Osteoblast (primary cell): ENCODE data around the gene KRT33B. TPM values are rescaled to one million over a fixed set of nuclear protein-coding genes. Genes with fewer than 3 reads are reported as not detected.

Experiments
- DNase-seq: peaks from one replicate; pipeline ENCODE4 v3.0.0; 2011; ENCODE audit warnings: low spot score, mixed read lengths; ENCODE audit not compliant: insufficient read length; ENCODE audit errors: missing footprints
- H2AFZ ChIP-seq: 2 replicates; pipeline ENCODE4 v1.6.0; 2011; ENCODE audit warnings: mild to moderate bottlenecking, low read length
- H3K27ac ChIP-seq: 2 replicates; pipeline ENCODE4 v1.5.1; 2011; ENCODE audit warnings: mild to moderate bottlenecking, low read depth, low read length, moderate library complexity
- H3K27me3 ChIP-seq: 2 replicates; pipeline ENCODE4 v1.6.0; 2012; ENCODE audit warnings: mild to moderate bottlenecking, control low read depth, inconsistent platforms, low read length, moderate library complexity; ENCODE audit not compliant: insufficient read depth
- H3K36me3 ChIP-seq: 2 replicates; pipeline ENCODE4 v1.5.1; 2011; ENCODE audit warnings: mild to moderate bottlenecking, low read length, control low read depth, moderate library complexity; ENCODE audit not compliant: insufficient read depth
- H3K4me1 ChIP-seq: 2 replicates; pipeline ENCODE4 v1.5.1; 2011; ENCODE audit warnings: mild to moderate bottlenecking, low read length, control low read depth, moderate library complexity; ENCODE audit not compliant: insufficient read depth
- H3K4me2 ChIP-seq: 2 replicates; pipeline ENCODE4 v1.6.0; 2011; ENCODE audit warnings: mild to moderate bottlenecking, low read length; ENCODE audit not compliant: insufficient read depth
- H3K4me3 ChIP-seq: fragments of 200-600 bp; sonication (generic); 3 replicates; pipeline ENCODE4 v1.5.1; 2012; ENCODE audit warnings: mild to moderate bottlenecking, low read length, inconsistent platforms; ENCODE audit not compliant: insufficient read depth
- H3K79me2 ChIP-seq: 2 replicates; pipeline ENCODE4 v1.6.0; 2012; ENCODE audit warnings: mild to moderate bottlenecking, low read length, control low read depth, inconsistent platforms; ENCODE audit not compliant: insufficient read depth
- H3K9me3 ChIP-seq: 2 replicates; pipeline ENCODE4 v1.5.1; 2011; ENCODE audit warnings: low read depth, low read length, control low read depth
- H4K20me1 ChIP-seq: 2 replicates; pipeline ENCODE4 v1.6.0; 2012; ENCODE audit warnings: mild to moderate bottlenecking, low read length, control low read depth; ENCODE audit not compliant: insufficient read depth
- CTCF ChIP-seq: IDR thresholded peaks from 2 replicates; pipeline ENCODE4 v1.5.1; 2011; ENCODE audit warnings: mild to moderate bottlenecking, low read depth, low read length, moderate library complexity; ENCODE audit errors: extremely low read depth
- total RNA-seq: library from RNA; depleted of rRNA; stranded (reverse); fragments of >200 nt; gene quantifications from 2 replicates; pipeline ENCODE4 v1.2.3, GENCODE V29; 2012

Gene KRT33B
- total RNA-seq, 1 donor = 1.1 TPM

GRCh38 chr17:41324180-41325075, 45.2 kb downstream of the KRT33B start:
- DNase-seq = no peak
- Histone ChIP-seq H4K20me1 (no peaks in the 10 kb centered on the region), H3K9me3 (no peaks in the 10 kb centered on the region), H3K27ac (no peak overlapping the region), H3K36me3 (no peaks in the 10 kb centered on the region), H3K4me1 (no peaks in the 10 kb centered on the region), H3K27me3 (no peaks in the 10 kb centered on the region), H3K4me3 (no peak overlapping the region), H3K79me2 (no peaks in the 10 kb centered on the region), H3K4me2 (no peak overlapping the region), H2AFZ (no peak overlapping the region)
- peak; percentile 19 for TF ChIP-seq CTCF

- no peak for TF ChIP-seq CTCF
- Histone ChIP-seq H3K4me3 (no peak overlapping the region), H3K9me3 (no peaks in the 10 kb centered on the region), H3K4me1 (no peaks in the 10 kb centered on the region), H3K27ac (peak overlapping the region; percentile 32), H3K79me2 (no peaks in the 10 kb centered on the region), H3K27me3 (no peaks in the 10 kb centered on the region), H3K36me3 (no peaks in the 10 kb centered on the region), H3K4me2 (no peak overlapping the region), H2AFZ (peak overlapping the region; percentile 5), H4K20me1 (no peaks in the 10 kb centered on the region)
- no peak for DNase-seq
These were observed 46.4 kb downstream of the KRT33B start for GRCh38 chr17:41322903-41323895.

GRCh38 chr17:41322094-41322902, 47.3 kb downstream of the KRT33B start:
- Histone ChIP-seq H2AFZ (peak overlapping the region; percentile 43), H3K36me3 (no peaks in the 10 kb centered on the region), H3K27ac (peak overlapping the region; percentile 36), H3K79me2 (no peaks in the 10 kb centered on the region), H4K20me1 (no peaks in the 10 kb centered on the region), H3K4me1 (no peaks in the 10 kb centered on the region), H3K4me3 (no peak overlapping the region), H3K27me3 (no peaks in the 10 kb centered on the region), H3K9me3 (no peaks in the 10 kb centered on the region), H3K4me2 (peak overlapping the region; percentile 8)
- TF ChIP-seq CTCF = peak; percentile 91
- peak; percentile 94 for DNase-seq
